ENCODE data around the gene S100A13. TPM values are rescaled to one million over a fixed set of nuclear protein-coding genes. Genes with fewer than 3 reads are reported as not detected.
"Not testable (repeated sequence)": the region's sequence is repeated elsewhere in the genome, so short reads cannot be mapped to it uniquely, and the experiment has no call there.

S100A13 gene
- total RNA-seq, 1 donor from 2014 or later, result 152 TPM

- no peaks in the 10 kb centered on the region for H3K9me3 Mint-ChIP-seq (ENCODE audit: unreplicated experiment)
- no peaks in the 10 kb centered on the region for H3K4me1 Mint-ChIP-seq (ENCODE audit: unreplicated experiment)
- peaks cover 2% of the 10 kb centered on the region for H3K27me3 Mint-ChIP-seq (ENCODE audit: unreplicated experiment)
- no peak for TF ChIP-seq CTCF (IDR thresholded peaks at IDR 0.05; ENCODE audit: unreplicated experiment)
- no peak overlapping the region for H3K27ac Mint-ChIP-seq (ENCODE audit: unreplicated experiment)
- H3K36me3 Mint-ChIP-seq (ENCODE audit: low read depth, unreplicated experiment), result no peaks in the 10 kb centered on the region
- no peak for DNase-seq (ENCODE audit: low spot score)
- H3K4me3 Mint-ChIP-seq (ENCODE audit: unreplicated experiment), result no peak overlapping the region
Observed at GRCh38 chr1:153578936-153579335, 48.4 kb downstream of the S100A13 start.

- H3K4me3 Mint-ChIP-seq (ENCODE audit: unreplicated experiment), result no peak overlapping the region
Observed at GRCh38 chr1:153578490-153578889, 48.8 kb downstream of the S100A13 start.

GRCh38 chr1:153577624-153578051, 49.7 kb downstream of the S100A13 start:
- no peak for TF ChIP-seq CTCF (IDR thresholded peaks at IDR 0.05; ENCODE audit: unreplicated experiment)
- Mint-ChIP-seq H3K36me3 (ENCODE audit: low read depth, unreplicated experiment) (no peaks in the 10 kb centered on the region), H3K4me3 (ENCODE audit: unreplicated experiment) (no peak overlapping the region), H3K27me3 (ENCODE audit: unreplicated experiment) (peaks cover 2% of the 10 kb centered on the region), H3K9me3 (ENCODE audit: unreplicated experiment) (no peaks in the 10 kb centered on the region), H3K4me1 (ENCODE audit: unreplicated experiment) (no peaks in the 10 kb centered on the region), H3K27ac (ENCODE audit: unreplicated experiment) (no peak overlapping the region)
- DNase-seq (ENCODE audit: low spot score), result no peak

More at GRCh38 chr1:153578490-153578889, 48.8 kb downstream of the S100A13 start:
- Mint-ChIP-seq H3K27ac (ENCODE audit: unreplicated experiment) (no peak overlapping the region), H3K36me3 (ENCODE audit: low read depth, unreplicated experiment) (no peaks in the 10 kb centered on the region), H3K9me3 (ENCODE audit: unreplicated experiment) (no peaks in the 10 kb centered on the region), H3K4me1 (ENCODE audit: unreplicated experiment) (no peaks in the 10 kb centered on the region), H3K27me3 (ENCODE audit: unreplicated experiment) (peaks cover 2% of the 10 kb centered on the region)
- no peak for TF ChIP-seq CTCF (IDR thresholded peaks at IDR 0.05; ENCODE audit: unreplicated experiment)
- DNase-seq (ENCODE audit: low spot score), result no peak

- H3K27ac Mint-ChIP-seq (ENCODE audit: unreplicated experiment), result no peak overlapping the region
- no peak for DNase-seq (ENCODE audit: low spot score)
Observed at GRCh38 chr1:153577138-153577537, 50.2 kb downstream of the S100A13 start.

GRCh38 chr1:153575497-153575896, 51.8 kb downstream of the S100A13 start:
- H3K27ac Mint-ChIP-seq (ENCODE audit: unreplicated experiment); H3K36me3 Mint-ChIP-seq (ENCODE audit: low read depth, unreplicated experiment); H3K9me3 Mint-ChIP-seq (ENCODE audit: unreplicated experiment); H3K4me3 Mint-ChIP-seq (ENCODE audit: unreplicated experiment); H3K27me3 Mint-ChIP-seq (ENCODE audit: unreplicated experiment); DNase-seq (ENCODE audit: low spot score); H3K4me1 Mint-ChIP-seq (ENCODE audit: unreplicated experiment): not testable (repeated sequence)

More at GRCh38 chr1:153577138-153577537, 50.2 kb downstream of the S100A13 start:
- Mint-ChIP-seq H3K36me3 (ENCODE audit: low read depth, unreplicated experiment) (no peaks in the 10 kb centered on the region), H3K4me1 (ENCODE audit: unreplicated experiment) (no peaks in the 10 kb centered on the region), H3K4me3 (ENCODE audit: unreplicated experiment) (no peak overlapping the region), H3K9me3 (ENCODE audit: unreplicated experiment) (no peaks in the 10 kb centered on the region), H3K27me3 (ENCODE audit: unreplicated experiment) (peaks cover 2% of the 10 kb centered on the region)
- no peak for TF ChIP-seq CTCF (IDR thresholded peaks at IDR 0.05; ENCODE audit: unreplicated experiment)

GRCh38 chr1:153575081-153575491, 52.2 kb downstream of the S100A13 start:
- not testable (repeated sequence) for H3K27ac Mint-ChIP-seq (ENCODE audit: unreplicated experiment); H3K9me3 Mint-ChIP-seq (ENCODE audit: unreplicated experiment)

More at GRCh38 chr1:153575081-153575491, 52.2 kb downstream of the S100A13 start:
- DNase-seq (ENCODE audit: low spot score); H3K27me3 Mint-ChIP-seq (ENCODE audit: unreplicated experiment); H3K4me3 Mint-ChIP-seq (ENCODE audit: unreplicated experiment); H3K36me3 Mint-ChIP-seq (ENCODE audit: low read depth, unreplicated experiment); H3K4me1 Mint-ChIP-seq (ENCODE audit: unreplicated experiment): not testable (repeated sequence)

Measured in endothelial cell (in vitro differentiated cells).